GM23248 (cell line): ENCODE measurements around the gene SERINC3.

Experiments used
- EZH2 ChIP-seq: fragments of 200-600 bp; sonication (generic); IDR thresholded peaks from 2 replicates; pipeline ENCODE4 v1.6.1; 2018; ENCODE audit warnings: antibody characterized with exemption, mild to moderate bottlenecking; ENCODE audit not compliant: insufficient read depth, poor library complexity, severe bottlenecking
- EZH2phosphoT487 ChIP-seq: fragments of 200-600 bp; sonication (generic); IDR thresholded peaks from 2 replicates; pipeline ENCODE4 v1.6.1; 2018; ENCODE audit warnings: antibody characterized with exemption, moderate library complexity, mild to moderate bottlenecking, low read depth; ENCODE audit not compliant: insufficient read depth

DNA sequence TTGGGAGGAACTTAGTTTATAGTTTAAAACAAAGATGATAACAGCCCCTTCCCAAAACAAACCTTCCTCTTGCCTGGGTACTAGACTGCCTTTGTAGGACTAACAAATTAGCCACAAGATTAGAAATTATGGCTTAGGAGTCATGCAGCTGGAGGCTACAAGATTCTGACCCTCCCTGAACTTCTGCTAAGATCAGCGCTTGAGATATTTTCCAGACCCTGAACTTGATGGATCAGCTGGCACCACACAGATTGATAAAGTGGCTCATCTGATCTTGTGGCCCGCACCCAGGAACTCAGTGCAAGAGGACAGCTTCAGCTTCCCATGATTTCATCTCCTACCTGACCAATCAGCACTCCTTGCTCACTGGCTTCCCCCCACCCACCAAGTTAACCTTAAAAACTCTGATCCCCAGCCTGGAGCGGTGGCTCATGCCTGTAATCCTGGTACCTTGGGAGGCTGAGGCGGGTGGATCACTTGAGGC is 5.9 kb upstream of the SERINC3 start:
- TF ChIP-seq EZH2phosphoT487 (no peak), EZH2 (no peak)
